ENCODE results near the gene ABCC4.

DNA sequence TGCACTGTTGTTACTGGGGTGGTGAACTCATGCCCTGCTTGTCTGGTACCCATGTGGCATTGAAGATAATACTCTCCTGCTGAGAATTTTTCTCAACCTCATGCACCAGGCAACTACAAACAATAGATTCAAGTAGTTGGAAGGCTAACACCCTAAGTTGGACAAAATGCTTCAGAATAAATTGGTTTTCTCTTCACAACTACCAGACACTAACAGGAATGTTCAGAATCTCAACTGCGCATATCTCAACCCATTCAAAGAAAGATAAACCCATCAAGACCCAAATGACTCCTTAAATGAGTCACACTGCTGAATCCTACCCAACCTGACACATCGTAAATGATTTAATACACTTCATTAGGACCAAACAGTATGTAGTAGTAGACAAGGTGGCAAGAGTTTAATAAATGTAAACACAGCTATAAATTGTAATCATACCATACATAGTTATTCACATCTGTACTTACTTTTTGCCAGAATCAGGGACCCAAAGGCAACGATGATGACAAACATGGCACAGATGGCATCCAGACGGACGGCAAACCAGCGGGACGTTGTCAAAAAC is 227.4 kb downstream of the ABCC4 start:
- TF ChIP-seq, protein P1, sequence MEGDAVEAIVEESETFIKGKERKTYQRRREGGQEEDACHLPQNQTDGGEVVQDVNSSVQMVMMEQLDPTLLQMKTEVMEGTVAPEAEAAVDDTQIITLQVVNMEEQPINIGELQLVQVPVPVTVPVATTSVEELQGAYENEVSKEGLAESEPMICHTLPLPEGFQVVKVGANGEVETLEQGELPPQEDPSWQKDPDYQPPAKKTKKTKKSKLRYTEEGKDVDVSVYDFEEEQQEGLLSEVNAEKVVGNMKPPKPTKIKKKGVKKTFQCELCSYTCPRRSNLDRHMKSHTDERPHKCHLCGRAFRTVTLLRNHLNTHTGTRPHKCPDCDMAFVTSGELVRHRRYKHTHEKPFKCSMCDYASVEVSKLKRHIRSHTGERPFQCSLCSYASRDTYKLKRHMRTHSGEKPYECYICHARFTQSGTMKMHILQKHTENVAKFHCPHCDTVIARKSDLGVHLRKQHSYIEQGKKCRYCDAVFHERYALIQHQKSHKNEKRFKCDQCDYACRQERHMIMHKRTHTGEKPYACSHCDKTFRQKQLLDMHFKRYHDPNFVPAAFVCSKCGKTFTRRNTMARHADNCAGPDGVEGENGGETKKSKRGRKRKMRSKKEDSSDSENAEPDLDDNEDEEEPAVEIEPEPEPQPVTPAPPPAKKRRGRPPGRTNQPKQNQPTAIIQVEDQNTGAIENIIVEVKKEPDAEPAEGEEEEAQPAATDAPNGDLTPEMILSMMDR (IDR thresholded peaks at IDR 0.05; ENCODE audit: low read depth, low read length) = no peak
- TF ChIP-seq EZH2phosphoT487 (IDR thresholded peaks at IDR 0.05; ENCODE audit: low read depth) = no peak
